NB4 (cell line): Measurements from ENCODE around the gene KRTAP10-5.

Experiments used
- DNase-seq: peaks from one replicate; pipeline ENCODE4 v3.0.0; 2010; ENCODE audit warnings: low read depth
- H3K4me3 ChIP-seq: one replicate; pipeline ENCODE4 v1.5.1; 2011; ENCODE audit warnings: mild to moderate bottlenecking, low read depth, low read length, moderate library complexity
- MYC ChIP-seq: IDR thresholded peaks from 2 replicates; pipeline ENCODE4 v1.6.1; 2011; ENCODE audit warnings: low read depth, low read length
- POLR2A ChIP-seq: IDR thresholded peaks from 2 replicates; pipeline ENCODE4 v1.6.1; 2011; ENCODE audit warnings: mild to moderate bottlenecking; ENCODE audit not compliant: insufficient read length; ENCODE audit errors: extremely low read depth
- TF ChIP-seq, protein P1 (sequence below): IDR thresholded peaks from 2 replicates; pipeline ENCODE4 v1.6.1; 2011; ENCODE audit warnings: low read depth, low read length
- TF ChIP-seq, protein P2 (sequence below): IDR thresholded peaks from one replicate; pipeline ENCODE4 v1.5.1; 2012; ENCODE audit warnings: low read depth, low read length

The KRTAP10-5 gene

DNA sequence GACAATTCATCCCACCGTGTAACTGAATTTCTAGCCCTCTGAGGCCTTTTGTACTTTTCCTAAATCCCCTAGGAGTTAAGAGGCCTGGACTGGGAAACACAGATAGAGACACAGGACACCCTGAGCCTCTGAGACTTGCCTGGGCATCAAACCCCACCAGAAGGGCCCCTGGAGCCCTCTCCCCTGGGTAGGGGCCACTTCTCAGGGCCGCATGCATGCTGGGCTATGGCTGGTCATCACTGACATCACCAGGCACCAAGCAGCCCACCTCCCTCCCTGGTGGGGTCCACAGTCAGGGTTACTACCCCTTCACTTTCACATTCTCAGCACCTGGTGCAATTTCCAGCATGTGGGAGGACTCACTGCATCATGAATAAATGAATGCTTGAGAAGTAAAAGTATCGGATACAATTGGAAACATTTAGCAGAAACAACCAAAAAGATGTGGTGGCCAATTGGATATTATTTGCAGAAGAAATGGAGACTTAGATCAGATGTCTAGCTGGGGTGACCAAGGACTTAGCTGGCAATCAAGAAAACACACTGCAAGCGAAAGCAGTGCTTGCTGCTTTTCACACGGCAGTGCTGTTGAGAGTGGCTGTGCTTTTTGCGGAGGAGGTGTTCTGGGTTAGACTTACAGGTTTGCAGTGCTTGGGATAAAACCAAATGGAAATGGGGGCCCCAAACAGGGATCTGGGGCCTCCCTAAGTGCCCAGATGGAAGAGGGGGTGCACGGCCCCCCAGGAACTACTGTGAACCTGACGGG, 19.0 kb upstream of the KRTAP10-5 start:
- TF ChIP-seq POLR2A (no peak), MYC (no peak)
- TF ChIP-seq, protein P1, sequence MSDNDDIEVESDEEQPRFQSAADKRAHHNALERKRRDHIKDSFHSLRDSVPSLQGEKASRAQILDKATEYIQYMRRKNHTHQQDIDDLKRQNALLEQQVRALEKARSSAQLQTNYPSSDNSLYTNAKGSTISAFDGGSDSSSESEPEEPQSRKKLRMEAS, result no peak
- no peak for DNase-seq
- H3K4me3 ChIP-seq, result no peak overlapping the region

DNA sequence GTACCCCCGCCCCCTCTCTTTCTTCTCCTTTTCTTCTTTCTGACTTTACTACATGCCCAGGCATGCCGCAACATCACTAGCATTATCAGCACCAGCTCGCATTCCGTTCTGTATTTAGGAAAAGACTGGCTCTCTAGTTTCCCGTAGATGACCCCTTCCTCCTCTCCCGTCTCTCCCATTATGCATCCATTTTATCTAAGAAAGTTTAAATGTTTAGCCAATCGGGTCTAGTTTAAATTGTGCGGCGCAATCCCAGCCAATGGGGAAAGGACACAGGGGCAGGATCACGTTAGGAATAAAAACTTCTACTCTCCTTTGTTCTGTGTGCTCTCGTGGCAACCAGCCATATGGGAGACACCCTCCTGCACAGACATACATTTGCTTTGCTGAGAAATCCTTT, 17.7 kb upstream of the KRTAP10-5 start:
- TF ChIP-seq, protein P1, result no peak
- TF ChIP-seq, protein P2, sequence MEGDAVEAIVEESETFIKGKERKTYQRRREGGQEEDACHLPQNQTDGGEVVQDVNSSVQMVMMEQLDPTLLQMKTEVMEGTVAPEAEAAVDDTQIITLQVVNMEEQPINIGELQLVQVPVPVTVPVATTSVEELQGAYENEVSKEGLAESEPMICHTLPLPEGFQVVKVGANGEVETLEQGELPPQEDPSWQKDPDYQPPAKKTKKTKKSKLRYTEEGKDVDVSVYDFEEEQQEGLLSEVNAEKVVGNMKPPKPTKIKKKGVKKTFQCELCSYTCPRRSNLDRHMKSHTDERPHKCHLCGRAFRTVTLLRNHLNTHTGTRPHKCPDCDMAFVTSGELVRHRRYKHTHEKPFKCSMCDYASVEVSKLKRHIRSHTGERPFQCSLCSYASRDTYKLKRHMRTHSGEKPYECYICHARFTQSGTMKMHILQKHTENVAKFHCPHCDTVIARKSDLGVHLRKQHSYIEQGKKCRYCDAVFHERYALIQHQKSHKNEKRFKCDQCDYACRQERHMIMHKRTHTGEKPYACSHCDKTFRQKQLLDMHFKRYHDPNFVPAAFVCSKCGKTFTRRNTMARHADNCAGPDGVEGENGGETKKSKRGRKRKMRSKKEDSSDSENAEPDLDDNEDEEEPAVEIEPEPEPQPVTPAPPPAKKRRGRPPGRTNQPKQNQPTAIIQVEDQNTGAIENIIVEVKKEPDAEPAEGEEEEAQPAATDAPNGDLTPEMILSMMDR, result no peak
- TF ChIP-seq POLR2A, result no peak
- TF ChIP-seq MYC, result no peak
- no peak overlapping the region for H3K4me3 ChIP-seq
- DNase-seq, result no peak

DNA sequence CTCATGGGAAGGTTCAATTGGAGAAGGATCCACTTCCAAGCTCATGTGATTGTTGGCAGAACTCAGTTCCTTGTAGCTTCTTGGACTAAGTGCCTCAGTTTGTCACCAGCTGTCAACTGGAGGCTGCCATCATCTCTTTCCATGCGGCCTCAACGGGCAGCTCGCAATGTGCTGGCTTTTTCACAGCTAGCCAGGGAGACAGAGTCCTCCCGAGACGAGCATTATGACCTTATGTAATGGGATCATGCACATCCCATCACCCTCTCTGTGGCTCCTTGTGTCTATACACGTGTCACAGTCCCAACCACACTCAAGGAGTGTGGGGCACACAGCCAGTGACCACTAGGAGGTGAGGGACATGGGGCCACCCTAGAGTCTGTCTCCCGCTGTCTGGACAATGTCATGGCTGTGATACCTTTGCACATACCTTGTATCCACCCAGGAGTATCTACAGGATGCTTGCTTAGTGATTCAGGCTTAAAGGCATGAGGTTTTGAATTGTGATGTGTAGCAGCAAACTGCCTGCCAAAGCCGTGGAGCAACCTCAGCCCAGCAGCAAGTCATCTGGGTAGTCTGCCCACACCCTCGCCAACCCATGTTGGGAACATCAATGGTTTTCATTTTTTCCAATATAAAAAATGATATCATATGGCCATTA, 15.8 kb upstream of the KRTAP10-5 start:
- no peak overlapping the region for H3K4me3 ChIP-seq
- no peak for DNase-seq
- TF ChIP-seq, protein P1, result no peak
- TF ChIP-seq, protein P2, result no peak

DNA sequence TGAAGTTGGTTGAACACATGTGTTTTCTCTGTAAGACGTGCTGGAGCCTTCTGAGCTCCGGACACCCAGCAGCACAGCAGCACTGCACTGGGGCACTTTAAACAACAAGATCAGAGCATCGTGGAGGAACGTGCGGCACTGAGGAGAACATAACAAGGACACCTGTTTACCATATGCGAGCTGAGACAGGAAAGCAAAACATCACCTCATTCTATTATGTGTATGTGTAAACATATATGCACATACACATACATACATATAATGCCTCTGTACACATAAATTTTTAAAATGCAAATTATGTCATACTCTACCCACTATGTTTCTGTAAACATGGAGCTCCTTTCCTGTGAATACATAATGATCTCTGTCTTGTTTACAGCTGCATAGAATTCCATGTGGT, 15.1 kb upstream of the KRTAP10-5 start:
- no peak for DNase-seq
- H3K4me3 ChIP-seq, result no peak overlapping the region
- TF ChIP-seq POLR2A (no peak), MYC (no peak)
- TF ChIP-seq, protein P2, result no peak
- TF ChIP-seq, protein P1, result no peak

DNA sequence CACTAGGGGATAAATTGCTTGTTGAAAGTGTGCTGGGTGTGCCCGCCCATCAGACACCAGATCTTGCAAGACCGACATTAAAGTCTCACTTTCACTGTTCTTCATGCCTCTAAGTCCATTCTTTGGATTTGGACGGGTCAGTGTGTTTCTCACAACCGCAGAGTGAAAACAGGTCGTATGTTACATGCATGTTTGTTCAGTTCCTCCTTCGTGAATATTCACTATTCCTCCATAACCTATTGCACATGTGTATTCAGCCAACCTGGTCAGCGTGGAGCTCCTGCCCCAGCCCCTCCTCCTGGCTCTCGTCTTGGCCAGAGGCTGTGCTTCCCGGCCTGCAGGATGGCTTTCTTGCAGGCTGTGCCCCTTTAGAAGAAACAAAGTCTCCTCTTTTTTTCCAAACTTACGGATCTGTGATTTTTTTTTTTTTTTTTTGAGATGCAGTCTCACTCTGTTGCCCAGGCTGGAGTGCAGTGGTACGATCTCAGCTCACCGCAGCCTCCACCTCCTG, 14.1 kb upstream of the KRTAP10-5 start:
- no peak overlapping the region for H3K4me3 ChIP-seq

More for the DNA sequence above, 14.1 kb upstream of the KRTAP10-5 start:
- no peak for DNase-seq
- no peak for TF ChIP-seq MYC
- TF ChIP-seq, protein P2, result no peak
- TF ChIP-seq POLR2A, result no peak
- TF ChIP-seq, protein P1, result no peak
